Colon (tissue), 2 donors: ENCODE measurements around the gene FAM118B.

Experiments
- FAIRE-seq: peaks from 2 replicates; lab custom pipeline; 2012; peaks lifted over from hg19 to GRCh38; lab: Jason Lieb, UNC
- donor health status: control.
- donor health status: control.

FAM118B gene

DNA sequence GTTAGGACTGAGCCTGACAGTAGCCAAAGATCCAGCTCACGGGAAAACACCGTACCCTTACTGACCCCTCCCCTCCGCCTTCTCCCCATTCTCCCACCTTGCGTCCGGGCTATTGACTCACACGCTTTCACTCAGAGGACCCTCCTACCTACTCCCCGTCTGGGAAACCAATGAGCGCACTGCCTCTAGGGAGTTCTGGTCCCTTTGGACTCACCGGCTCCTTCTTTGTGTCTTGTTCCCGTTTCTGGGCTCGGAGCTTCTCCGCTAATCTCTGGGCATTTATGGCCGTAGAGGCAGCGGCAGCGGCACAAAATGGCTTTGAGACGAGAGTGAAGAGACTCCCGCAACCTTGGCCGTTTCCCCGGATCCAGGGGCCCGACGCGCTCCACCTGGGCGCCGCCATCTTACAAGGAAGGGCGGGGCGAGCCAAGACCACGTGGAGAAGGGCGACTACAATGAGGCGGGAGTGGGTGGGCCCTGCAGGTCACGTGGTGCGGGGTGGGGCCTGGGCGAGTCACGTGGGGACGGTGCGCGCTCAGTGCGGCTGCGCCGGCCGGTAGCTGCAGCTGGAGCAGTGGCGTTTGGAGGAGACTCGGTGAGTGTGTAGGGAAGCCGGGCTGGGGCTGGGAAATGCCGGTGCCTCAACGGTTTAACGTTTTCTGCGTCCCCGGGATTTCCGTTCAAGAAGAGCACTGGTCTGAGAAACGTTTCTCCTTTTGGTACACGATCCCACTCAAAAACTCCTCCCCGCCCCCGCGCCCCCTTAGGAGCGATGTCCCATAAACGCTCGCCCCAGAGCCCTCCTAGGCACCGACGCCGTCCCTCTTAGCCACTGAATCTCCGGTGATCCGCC lies at the start of gene FAM118B, which contains the start of gene RPUSD4:
FAM118B (plus strand) TSS at position 547 of the 853 bp plus-strand sequence. CDS start 23,220 bp downstream, outside the sequence.
RPUSD4 (minus strand) TSS at position 415 of the 853 bp plus-strand sequence; CDS start at position 403, 12 bp downstream.
- FAIRE-seq = no peak

- no peak for FAIRE-seq
Observed at GRCh38 chr11:126162306-126163030, 49.1 kb upstream of the FAM118B start.

DNA sequence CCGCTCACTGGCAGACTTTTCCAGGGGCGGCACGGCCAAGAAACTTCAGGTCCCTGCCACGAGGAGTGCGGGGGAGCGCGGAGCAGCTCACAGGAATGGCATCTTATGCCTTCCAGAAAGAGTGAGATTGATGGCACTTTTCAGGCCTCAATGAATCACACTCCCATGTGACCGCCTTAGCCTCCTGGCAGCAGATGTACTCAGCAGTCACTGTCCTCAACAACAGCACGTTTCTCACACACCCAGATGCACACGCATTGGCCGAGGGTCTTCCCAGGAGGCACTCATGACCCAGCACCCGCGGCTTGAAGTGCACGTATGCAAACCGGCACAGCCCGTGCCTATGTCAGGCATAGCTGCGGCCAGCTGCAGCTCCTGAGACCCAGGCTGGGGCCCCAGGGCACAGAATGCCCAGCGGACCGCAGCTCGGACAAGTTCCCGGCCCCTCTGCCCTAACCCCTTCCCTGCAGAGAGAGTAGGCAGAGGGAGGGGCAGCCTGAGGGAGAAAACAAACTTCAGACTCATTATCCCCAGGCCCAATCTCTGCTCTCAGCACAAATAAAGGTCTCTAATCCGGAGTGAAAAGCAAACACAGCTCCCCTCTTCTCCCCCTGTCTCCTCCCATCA lies 48.4 kb upstream of the FAM118B start:
- no peak for FAIRE-seq

GRCh38 chr11:126163779-126164178 lies 47.8 kb upstream of the FAM118B start:
- no peak for FAIRE-seq

DNA sequence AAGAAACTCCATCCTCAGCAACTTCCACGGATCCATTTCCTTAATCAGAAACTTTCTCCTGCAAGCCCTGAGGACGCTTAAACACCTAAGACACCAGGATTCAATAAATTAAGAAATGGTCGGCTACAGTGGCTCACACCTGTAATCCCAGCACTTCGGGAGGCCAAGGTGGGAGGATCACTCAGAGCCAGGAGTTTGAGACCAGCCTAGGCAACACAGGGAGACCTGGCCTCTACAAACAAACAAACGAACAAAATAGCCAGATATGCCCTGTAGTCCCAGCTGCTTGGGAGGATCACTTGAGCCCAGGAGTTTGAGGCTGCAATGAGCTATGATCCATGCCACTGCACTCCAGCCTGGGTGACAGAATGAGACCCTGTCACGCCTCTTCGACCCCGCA lies 46.8 kb upstream of the FAM118B start:
- FAIRE-seq = no peak

DNA sequence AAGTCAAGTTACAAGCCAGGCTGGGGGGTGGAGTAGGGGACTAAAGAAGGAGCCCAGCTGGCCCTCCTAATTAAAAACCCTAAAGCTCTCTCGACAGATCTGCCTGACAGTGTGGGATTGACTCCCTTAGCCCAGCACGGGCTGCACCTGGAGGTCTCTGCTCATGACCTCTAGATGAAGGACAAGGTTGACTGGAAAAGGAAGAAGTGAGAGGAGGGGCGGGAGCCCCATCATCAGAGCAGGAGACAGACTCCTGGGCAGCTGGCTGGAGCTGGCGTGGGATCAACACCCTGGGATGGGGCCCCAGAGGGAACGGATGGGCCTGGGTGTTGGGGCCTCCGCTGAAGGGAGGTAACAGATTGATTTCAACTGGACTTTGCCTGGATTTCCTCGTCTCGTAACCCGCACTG lies 46.3 kb upstream of the FAM118B start:
- no peak for FAIRE-seq

GRCh38 chr11:126165757-126166156 lies 45.8 kb upstream of the FAM118B start:
- no peak for FAIRE-seq

GRCh38 chr11:126166413-126166812 lies 45.2 kb upstream of the FAM118B start:
- no peak for FAIRE-seq

GRCh38 chr11:126167488-126167887 lies 44.1 kb upstream of the FAM118B start:
- no peak for FAIRE-seq

DNA sequence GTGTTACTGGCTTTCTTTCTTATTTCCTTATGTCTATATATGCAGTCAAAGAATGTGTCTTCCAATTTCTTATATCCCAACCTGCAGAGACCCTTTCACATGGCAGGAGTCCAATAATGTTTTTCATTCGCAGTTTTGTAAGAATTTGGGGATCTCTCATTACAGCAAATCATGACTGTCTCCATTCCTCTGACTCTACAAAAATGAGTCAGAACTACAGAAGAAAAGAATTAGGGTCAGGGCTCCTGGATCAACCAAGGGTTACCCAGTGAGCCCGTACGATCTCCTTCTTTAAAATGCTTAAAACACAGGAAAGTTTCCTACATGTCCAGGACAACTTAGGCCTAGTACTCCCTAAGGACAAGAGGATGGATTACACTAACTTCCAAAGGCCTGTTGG lies 42.3 kb upstream of the FAM118B start:
- no peak for FAIRE-seq

GRCh38 chr11:126172596-126173038 lies 39.0 kb upstream of the FAM118B start:
- no peak for FAIRE-seq

DNA sequence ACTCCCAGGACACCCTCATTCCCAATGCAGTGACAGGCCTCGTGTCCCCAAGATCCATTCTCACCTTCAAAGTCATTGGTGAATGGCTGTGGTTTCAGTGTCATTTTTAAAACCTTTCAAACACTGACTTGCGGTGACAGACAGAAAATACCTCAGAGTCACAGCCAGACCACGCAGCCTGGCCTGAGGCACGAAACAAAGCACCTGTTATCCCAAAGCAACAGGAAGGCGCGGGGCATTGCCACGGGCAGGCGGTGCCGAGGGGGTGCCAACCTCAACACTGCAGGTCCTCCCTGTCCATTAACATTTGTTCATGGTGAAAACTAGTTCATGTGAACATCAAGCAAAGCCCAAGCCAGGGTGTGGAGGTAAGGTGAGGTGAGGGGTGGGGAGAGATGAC lies 38.3 kb upstream of the FAM118B start:
- no peak for FAIRE-seq

DNA sequence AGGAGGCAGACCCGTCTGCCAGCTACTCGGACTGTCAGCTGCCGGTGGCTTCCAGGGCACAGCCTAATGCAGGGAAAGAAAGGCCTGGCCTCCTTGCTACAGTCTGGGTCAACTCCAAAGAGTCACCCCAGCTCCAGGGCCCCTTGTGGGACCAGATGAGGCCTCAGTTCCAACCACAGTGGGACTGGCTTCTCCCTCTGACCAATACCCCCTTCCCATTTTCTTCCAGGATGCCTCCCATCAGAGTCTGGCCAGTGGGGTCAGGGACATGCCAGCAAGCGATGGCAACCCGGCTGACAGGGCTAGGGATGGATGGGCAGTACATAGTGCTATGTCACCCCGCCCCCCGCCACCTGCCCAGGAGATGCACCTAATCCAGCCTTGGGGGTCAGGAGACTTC lies 36.8 kb upstream of the FAM118B start:
- no peak for FAIRE-seq

- FAIRE-seq = no peak
Observed at GRCh38 chr11:126175393-126175792, 36.2 kb upstream of the FAM118B start.

GRCh38 chr11:126176853-126177470 lies 34.6 kb upstream of the FAM118B start:
- no peak for FAIRE-seq

- no peak for FAIRE-seq
Observed at GRCh38 chr11:126181939-126182730, 29.4 kb upstream of the FAM118B start.

- no peak for FAIRE-seq
Observed at GRCh38 chr11:126182787-126183445, 28.7 kb upstream of the FAM118B start.

GRCh38 chr11:126185259-126186024 lies 26.1 kb upstream of the FAM118B start:
- FAIRE-seq = no peak

- FAIRE-seq = no peak
Observed at GRCh38 chr11:126186025-126186698, 25.4 kb upstream of the FAM118B start.
